IPS DF 4.7 (cell line): ENCODE data around the gene ONECUT3.

Experiments used
- DNase-seq: peaks from one replicate; pipeline ENCODE4 v3.0.0-alpha.2; 2013; ENCODE audit warnings: low spot score; ENCODE audit errors: extremely low read depth

ONECUT3 gene

GRCh38 chr19:1768248-1768647 lies 14.9 kb downstream of the ONECUT3 start:
- DNase-seq, result no peak

GRCh38 chr19:1768918-1769644 lies 15.8 kb downstream of the ONECUT3 start:
- DNase-seq, result no peak

GRCh38 chr19:1769645-1769985 lies 16.3 kb downstream of the ONECUT3 start:
- no peak for DNase-seq

GRCh38 chr19:1770866-1771576 lies 17.7 kb downstream of the ONECUT3 start:
- no peak for DNase-seq

GRCh38 chr19:1773184-1773583 lies 19.9 kb downstream of the ONECUT3 start:
- no peak for DNase-seq

GRCh38 chr19:1774989-1775772 lies 21.9 kb downstream of the ONECUT3 start:
- no peak for DNase-seq

GRCh38 chr19:1775951-1776605 lies 22.8 kb downstream of the ONECUT3 start:
- DNase-seq, result no peak

GRCh38 chr19:1776606-1777147 lies 23.4 kb downstream of the ONECUT3 start:
- no peak for DNase-seq

- DNase-seq, result no peak
Observed at GRCh38 chr19:1777149-1777548, 23.8 kb downstream of the ONECUT3 start.

GRCh38 chr19:1779574-1779973 lies 26.3 kb downstream of the ONECUT3 start:
- DNase-seq, result no peak

GRCh38 chr19:1780272-1780958 lies 27.1 kb downstream of the ONECUT3 start:
- DNase-seq, result no peak

- no peak for DNase-seq
Observed at GRCh38 chr19:1782521-1782920, 29.2 kb downstream of the ONECUT3 start.

- DNase-seq, result no peak
Observed at GRCh38 chr19:1783354-1783753, 30.0 kb downstream of the ONECUT3 start.

GRCh38 chr19:1783874-1784273 lies 30.6 kb downstream of the ONECUT3 start:
- DNase-seq, result no peak

GRCh38 chr19:1785310-1785709 lies 32.0 kb downstream of the ONECUT3 start:
- no peak for DNase-seq

GRCh38 chr19:1786668-1787067 lies 33.4 kb downstream of the ONECUT3 start:
- DNase-seq, result no peak

- DNase-seq, result no peak
Observed at GRCh38 chr19:1787116-1787515, 33.8 kb downstream of the ONECUT3 start.

GRCh38 chr19:1789261-1790041 lies 36.1 kb downstream of the ONECUT3 start:
- no peak for DNase-seq

GRCh38 chr19:1790054-1790792 lies 36.9 kb downstream of the ONECUT3 start:
- no peak for DNase-seq
